HepG2 (cell line): ENCODE measurements around the gene SNX24.

Experiments
- HNF1A ChIP-seq, 2 experiments: sonication (generic) in 1 of 2; formaldehyde crosslinking in 1 of 2; IDR thresholded peaks; 2 replicates each; pipeline versions ENCODE4 v1.4.0 to v1.6.1; 2016 to 2020; ENCODE audit warnings: borderline replicate concordance in 1 of 2, low read depth in 1 of 2, mild to moderate bottlenecking in 1 of 2, missing genetic modification reagents in 1 of 2
- JUND ChIP-seq: sonication (generic); formaldehyde crosslinking; IDR thresholded peaks from 2 replicates; pipeline ENCODE4 v1.8.0; 2022; ENCODE audit warnings: mild to moderate bottlenecking, missing genetic modification reagents
- MZF1 ChIP-seq: sonication (generic); formaldehyde crosslinking; IDR thresholded peaks from 2 replicates; pipeline ENCODE4 v1.8.1; 2023; ENCODE audit warnings: mild to moderate bottlenecking, missing genetic modification reagents, borderline replicate concordance
- POLR2A ChIP-seq, 2 experiments: IDR thresholded peaks; 2 replicates each; pipeline ENCODE4 v1.6.1; 2011; ENCODE audit warnings: low read depth in 2 of 2, low read length in 2 of 2, mild to moderate bottlenecking in 1 of 2, moderate library complexity in 1 of 2; ENCODE audit not compliant: insufficient read depth in 1 of 2
- RBM39 ChIP-seq: fragments of 200-400 bp; formaldehyde crosslinking; IDR thresholded peaks from one replicate; pipeline ENCODE4 v1.6.1; 2018; ENCODE audit warnings: antibody characterized with exemption, mild to moderate bottlenecking, low read depth, low read length; ENCODE audit not compliant: poor library complexity, severe bottlenecking
- ZNF644 ChIP-seq: IDR thresholded peaks from 2 replicates; pipeline ENCODE4 v1.6.1; 2016; ENCODE audit warnings: low read depth

DNA sequence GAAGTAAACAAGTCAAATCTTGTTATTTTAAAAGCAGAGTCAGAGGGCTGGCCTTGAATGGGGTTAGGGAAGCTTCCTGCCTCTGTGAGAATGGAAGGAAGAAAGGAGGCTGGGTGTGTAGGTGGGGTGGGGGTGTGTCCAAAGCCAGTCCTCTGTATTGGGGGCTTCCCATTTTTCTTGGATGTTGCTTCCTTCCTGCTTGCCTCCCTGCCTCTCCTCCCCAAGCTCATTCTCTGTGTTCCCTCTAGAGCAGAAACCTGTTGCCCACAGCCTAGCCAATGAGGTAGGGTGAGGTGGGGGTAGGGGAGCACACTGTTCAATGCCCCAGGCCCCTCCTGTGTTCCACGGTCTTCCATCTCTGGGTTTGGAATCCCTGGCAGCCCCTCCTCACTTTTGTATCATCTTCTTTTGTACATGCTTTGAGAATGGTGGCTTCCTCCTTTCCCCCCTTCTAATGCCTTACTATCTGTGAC lies 39.7 kb downstream of the SNX24 start:
- TF ChIP-seq HNF1A (IDR thresholded peaks at IDR 0.05; ENCODE audit: low read depth) (no peak), HNF1A (CRISPR knock-in tag; IDR thresholded peaks at IDR 0.05; ENCODE audit: borderline replicate concordance) (no peak), ZNF644 (CRISPR knock-in tag) (no peak), MZF1 (CRISPR knock-in tag) (no peak), RBM39 (no peak), JUND (no peak), POLR2A (IDR thresholded peaks at IDR 0.05; ENCODE audit: insufficient read depth in 1 of 2, low read depth in 2 of 2, low read length in 2 of 2) (no peak)
